ENCODE data around the gene PXK. TPM values are rescaled to one million over a fixed set of nuclear protein-coding genes. Genes with fewer than 3 reads are reported as not detected.

The PXK gene
- total RNA-seq, 1 experiment from 2014 or later: 353 TPM

- Histone ChIP-seq H3K27me3 (ENCODE audit: low read length) (no peaks in the 10 kb centered on the region), H3K36me3 (ENCODE audit: insufficient read depth, low read length) (peaks cover 75% of the 10 kb centered on the region), H3K4me2 (ENCODE audit: low read depth, low read length, poor library complexity, severe bottlenecking) (no peak overlapping the region), H3K79me2 (ENCODE audit: low read length) (peaks cover 36% of the 10 kb centered on the region), H3K9me2 (replicated peaks; ENCODE audit: insufficient read depth, low read length) (no peaks in the 10 kb centered on the region), H3K27ac (ENCODE audit: low read length) (peak overlapping the region; percentile 61), H3K4me1 (ENCODE audit: low read length) (peaks cover 56% of the 10 kb centered on the region), H2AFZ (ENCODE audit: low read length) (no peak overlapping the region), H3K9ac (ENCODE audit: low read length) (no peak overlapping the region), H3K4me3 (ENCODE audit: low read length) (no peak overlapping the region), H3K9me3 (ENCODE audit: low read length) (no peaks in the 10 kb centered on the region), H4K20me1 (ENCODE audit: insufficient read depth, low read depth, low read length) (no peaks in the 10 kb centered on the region)
- no peak for DNase-seq
These were observed 78.3 kb downstream of the PXK start for GRCh38 chr3:58411036-58411435.

- Histone ChIP-seq H3K79me2 (ENCODE audit: low read length) (peaks cover 37% of the 10 kb centered on the region), H3K4me2 (ENCODE audit: low read depth, low read length, poor library complexity, severe bottlenecking) (no peak overlapping the region), H3K4me3 (ENCODE audit: low read length) (no peak overlapping the region), H3K9me2 (replicated peaks; ENCODE audit: insufficient read depth, low read length) (no peaks in the 10 kb centered on the region), H3K9me3 (ENCODE audit: low read length) (no peaks in the 10 kb centered on the region), H3K9ac (ENCODE audit: low read length) (no peak overlapping the region), H3K36me3 (ENCODE audit: insufficient read depth, low read length) (peaks cover 75% of the 10 kb centered on the region), H4K20me1 (ENCODE audit: insufficient read depth, low read depth, low read length) (no peaks in the 10 kb centered on the region), H3K27me3 (ENCODE audit: low read length) (no peaks in the 10 kb centered on the region), H3K27ac (ENCODE audit: low read length) (peak overlapping the region; percentile 61), H3K4me1 (ENCODE audit: low read length) (peaks cover 53% of the 10 kb centered on the region), H2AFZ (ENCODE audit: low read length) (no peak overlapping the region)
- no peak for DNase-seq
These were observed 79.4 kb downstream of the PXK start for GRCh38 chr3:58411851-58412830.

- Histone ChIP-seq H2AFZ (ENCODE audit: low read length) (no peak overlapping the region), H3K9me3 (ENCODE audit: low read length) (no peaks in the 10 kb centered on the region), H3K36me3 (ENCODE audit: insufficient read depth, low read length) (peaks cover 73% of the 10 kb centered on the region), H3K9me2 (replicated peaks; ENCODE audit: insufficient read depth, low read length) (no peaks in the 10 kb centered on the region), H3K27me3 (ENCODE audit: low read length) (no peaks in the 10 kb centered on the region), H3K27ac (ENCODE audit: low read length) (peak overlapping the region; percentile 67), H3K9ac (ENCODE audit: low read length) (no peak overlapping the region), H4K20me1 (ENCODE audit: insufficient read depth, low read depth, low read length) (no peaks in the 10 kb centered on the region), H3K4me3 (ENCODE audit: low read length) (no peak overlapping the region), H3K4me2 (ENCODE audit: low read depth, low read length, poor library complexity, severe bottlenecking) (no peak overlapping the region), H3K4me1 (ENCODE audit: low read length) (peaks cover 48% of the 10 kb centered on the region), H3K79me2 (ENCODE audit: low read length) (peaks cover 33% of the 10 kb centered on the region)
- DNase-seq: peak; percentile 85
These were observed 82.0 kb downstream of the PXK start for GRCh38 chr3:58414538-58415197.

GRCh38 chr3:58416191-58416590, 83.5 kb downstream of the PXK start:
- Histone ChIP-seq H3K4me1 (ENCODE audit: low read length) (peaks cover 39% of the 10 kb centered on the region), H2AFZ (ENCODE audit: low read length) (no peak overlapping the region), H3K9me2 (replicated peaks; ENCODE audit: insufficient read depth, low read length) (no peaks in the 10 kb centered on the region), H3K27me3 (ENCODE audit: low read length) (no peaks in the 10 kb centered on the region), H3K4me2 (ENCODE audit: low read depth, low read length, poor library complexity, severe bottlenecking) (no peak overlapping the region), H3K9me3 (ENCODE audit: low read length) (no peaks in the 10 kb centered on the region), H3K79me2 (ENCODE audit: low read length) (peaks cover 33% of the 10 kb centered on the region), H3K36me3 (ENCODE audit: insufficient read depth, low read length) (peaks cover 70% of the 10 kb centered on the region), H3K27ac (ENCODE audit: low read length) (no peak overlapping the region), H4K20me1 (ENCODE audit: insufficient read depth, low read depth, low read length) (no peaks in the 10 kb centered on the region), H3K9ac (ENCODE audit: low read length) (no peak overlapping the region), H3K4me3 (ENCODE audit: low read length) (no peak overlapping the region)
- DNase-seq: no peak

- Histone ChIP-seq H3K4me2 (ENCODE audit: low read depth, low read length, poor library complexity, severe bottlenecking) (no peak overlapping the region), H3K9me2 (replicated peaks; ENCODE audit: insufficient read depth, low read length) (no peaks in the 10 kb centered on the region), H3K79me2 (ENCODE audit: low read length) (peaks cover 33% of the 10 kb centered on the region), H3K36me3 (ENCODE audit: insufficient read depth, low read length) (peaks cover 69% of the 10 kb centered on the region), H4K20me1 (ENCODE audit: insufficient read depth, low read depth, low read length) (no peaks in the 10 kb centered on the region), H3K4me3 (ENCODE audit: low read length) (no peak overlapping the region), H3K9me3 (ENCODE audit: low read length) (no peaks in the 10 kb centered on the region), H3K4me1 (ENCODE audit: low read length) (peaks cover 30% of the 10 kb centered on the region), H2AFZ (ENCODE audit: low read length) (no peak overlapping the region), H3K27ac (ENCODE audit: low read length) (peak overlapping the region; percentile 30; the same call in 1 of the 2 replicates), H3K9ac (ENCODE audit: low read length) (no peak overlapping the region), H3K27me3 (ENCODE audit: low read length) (no peaks in the 10 kb centered on the region)
- DNase-seq: no peak
These were observed 84.4 kb downstream of the PXK start for GRCh38 chr3:58417075-58417474.

- H3K36me3 ChIP-seq (ENCODE audit: insufficient read depth, low read length): peaks cover 72% of the 10 kb centered on the region
- no peak overlapping the region for H3K4me2 ChIP-seq (ENCODE audit: low read depth, low read length, poor library complexity, severe bottlenecking)
- no peak for DNase-seq
- H3K4me3 ChIP-seq (ENCODE audit: low read length): no peak overlapping the region
- H3K9ac ChIP-seq (ENCODE audit: low read length): no peak overlapping the region
- no peak overlapping the region for H2AFZ ChIP-seq (ENCODE audit: low read length)
- H4K20me1 ChIP-seq (ENCODE audit: insufficient read depth, low read depth, low read length): no peaks in the 10 kb centered on the region
- peaks cover 31% of the 10 kb centered on the region for H3K79me2 ChIP-seq (ENCODE audit: low read length)
- H3K9me2 ChIP-seq (replicated peaks; ENCODE audit: insufficient read depth, low read length): no peaks in the 10 kb centered on the region
- H3K9me3 ChIP-seq (ENCODE audit: low read length): no peaks in the 10 kb centered on the region
- H3K4me1 ChIP-seq (ENCODE audit: low read length): peaks cover 21% of the 10 kb centered on the region
- no peaks in the 10 kb centered on the region for H3K27me3 ChIP-seq (ENCODE audit: low read length)
- no peak overlapping the region for H3K27ac ChIP-seq (ENCODE audit: low read length)
These were observed 85.5 kb downstream of the PXK start for GRCh38 chr3:58418227-58418626.

GRCh38 chr3:58419780-58420507, 87.3 kb downstream of the PXK start:
- no peak for DNase-seq
- Histone ChIP-seq H3K9me2 (replicated peaks; ENCODE audit: insufficient read depth, low read length) (no peaks in the 10 kb centered on the region), H3K4me1 (ENCODE audit: low read length) (peaks cover 5% of the 10 kb centered on the region), H3K4me2 (ENCODE audit: low read depth, low read length, poor library complexity, severe bottlenecking) (no peak overlapping the region), H3K9ac (ENCODE audit: low read length) (no peak overlapping the region), H3K27ac (ENCODE audit: low read length) (peak overlapping the region; percentile 26), H4K20me1 (ENCODE audit: insufficient read depth, low read depth, low read length) (no peaks in the 10 kb centered on the region), H3K27me3 (ENCODE audit: low read length) (no peaks in the 10 kb centered on the region), H3K79me2 (ENCODE audit: low read length) (peaks cover 18% of the 10 kb centered on the region), H3K4me3 (ENCODE audit: low read length) (no peak overlapping the region), H3K9me3 (ENCODE audit: low read length) (no peaks in the 10 kb centered on the region), H3K36me3 (ENCODE audit: insufficient read depth, low read length) (peaks cover 77% of the 10 kb centered on the region), H2AFZ (ENCODE audit: low read length) (no peak overlapping the region)

- Histone ChIP-seq H3K4me3 (ENCODE audit: low read length) (no peak overlapping the region), H3K9me3 (ENCODE audit: low read length) (no peaks in the 10 kb centered on the region), H2AFZ (ENCODE audit: low read length) (no peak overlapping the region), H3K36me3 (ENCODE audit: insufficient read depth, low read length) (peaks cover 74% of the 10 kb centered on the region), H3K9me2 (replicated peaks; ENCODE audit: insufficient read depth, low read length) (no peaks in the 10 kb centered on the region), H3K4me1 (ENCODE audit: low read length) (peaks cover 5% of the 10 kb centered on the region; the same call in 1 of the 2 replicates), H3K4me2 (ENCODE audit: low read depth, low read length, poor library complexity, severe bottlenecking) (no peak overlapping the region), H4K20me1 (ENCODE audit: insufficient read depth, low read depth, low read length) (no peaks in the 10 kb centered on the region), H3K27me3 (ENCODE audit: low read length) (no peaks in the 10 kb centered on the region), H3K27ac (ENCODE audit: low read length) (no peak overlapping the region), H3K9ac (ENCODE audit: low read length) (no peak overlapping the region), H3K79me2 (ENCODE audit: low read length) (0 out of 2 replicates have a peak, but pooled peaks cover 10% of the 10 kb centered on the region)
- no peak for DNase-seq
These were observed 88.3 kb downstream of the PXK start for GRCh38 chr3:58421004-58421403.

All from Karpas-422 (cell line).